Measurements from ENCODE around the gene MYL9.

DNA sequence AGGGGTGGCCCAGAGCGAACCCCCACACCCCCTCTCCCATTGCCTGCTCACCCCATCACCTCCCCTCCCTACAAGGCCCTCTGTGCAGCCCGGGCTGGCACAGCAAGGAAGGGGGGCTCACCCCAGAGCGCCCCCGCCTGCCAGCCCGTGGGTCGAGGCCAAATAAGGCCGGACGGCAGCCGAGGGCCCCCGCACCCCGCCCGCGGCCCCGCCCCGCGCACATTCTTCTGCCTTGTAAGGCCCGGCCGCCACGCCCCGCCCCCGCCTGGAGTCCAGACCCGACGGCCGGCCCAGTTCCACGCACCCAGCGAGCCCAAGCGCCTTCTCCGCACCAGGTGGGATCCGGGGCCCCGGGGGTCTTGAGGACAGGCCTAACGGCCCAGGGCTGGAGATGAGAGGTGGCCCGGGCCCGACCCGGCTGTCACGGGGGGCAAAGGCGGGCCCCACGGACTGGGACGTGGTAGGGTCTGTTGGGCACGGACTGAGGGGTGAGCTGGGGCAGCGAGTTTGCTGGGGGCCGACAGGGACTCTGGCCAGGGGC is at the start of gene MYL9:
- TF ChIP-seq, protein P1, sequence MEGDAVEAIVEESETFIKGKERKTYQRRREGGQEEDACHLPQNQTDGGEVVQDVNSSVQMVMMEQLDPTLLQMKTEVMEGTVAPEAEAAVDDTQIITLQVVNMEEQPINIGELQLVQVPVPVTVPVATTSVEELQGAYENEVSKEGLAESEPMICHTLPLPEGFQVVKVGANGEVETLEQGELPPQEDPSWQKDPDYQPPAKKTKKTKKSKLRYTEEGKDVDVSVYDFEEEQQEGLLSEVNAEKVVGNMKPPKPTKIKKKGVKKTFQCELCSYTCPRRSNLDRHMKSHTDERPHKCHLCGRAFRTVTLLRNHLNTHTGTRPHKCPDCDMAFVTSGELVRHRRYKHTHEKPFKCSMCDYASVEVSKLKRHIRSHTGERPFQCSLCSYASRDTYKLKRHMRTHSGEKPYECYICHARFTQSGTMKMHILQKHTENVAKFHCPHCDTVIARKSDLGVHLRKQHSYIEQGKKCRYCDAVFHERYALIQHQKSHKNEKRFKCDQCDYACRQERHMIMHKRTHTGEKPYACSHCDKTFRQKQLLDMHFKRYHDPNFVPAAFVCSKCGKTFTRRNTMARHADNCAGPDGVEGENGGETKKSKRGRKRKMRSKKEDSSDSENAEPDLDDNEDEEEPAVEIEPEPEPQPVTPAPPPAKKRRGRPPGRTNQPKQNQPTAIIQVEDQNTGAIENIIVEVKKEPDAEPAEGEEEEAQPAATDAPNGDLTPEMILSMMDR (IDR thresholded peaks at IDR 0.05 in 4 of 5, conservative IDR thresholded peaks at IDR 0.05 in 1 of 5), result no peak
- peak; percentile 45 to 59 for TF ChIP-seq POLR2A (IDR thresholded peaks at IDR 0.05)
